ENCODE data around the gene UBL4B.

DNA sequence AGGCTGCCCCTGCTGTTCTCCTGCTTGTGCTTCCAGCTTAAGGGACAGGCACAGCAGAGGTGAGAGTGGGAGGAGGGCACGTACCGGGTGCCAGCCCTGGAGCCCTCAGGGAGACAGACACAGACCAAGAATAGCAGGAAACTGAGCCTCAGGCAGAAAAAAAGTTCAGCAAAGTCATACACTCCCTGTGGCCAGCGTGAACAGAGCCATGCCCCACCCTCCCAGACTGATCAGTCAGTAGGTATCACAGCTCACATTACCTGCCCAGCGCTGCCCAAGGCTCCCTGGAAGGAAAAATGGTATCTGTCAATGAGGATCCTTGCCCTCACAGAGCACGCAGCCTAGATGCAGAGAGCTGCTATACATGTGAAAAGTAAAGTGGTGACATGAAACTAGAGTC lies 1.3 kb downstream of the UBL4B start:
- TF ChIP-seq ZNF664 (tag by site-specific recombination; IDR thresholded peaks at IDR 0.05) = no peak
- TF ChIP-seq, protein P1, sequence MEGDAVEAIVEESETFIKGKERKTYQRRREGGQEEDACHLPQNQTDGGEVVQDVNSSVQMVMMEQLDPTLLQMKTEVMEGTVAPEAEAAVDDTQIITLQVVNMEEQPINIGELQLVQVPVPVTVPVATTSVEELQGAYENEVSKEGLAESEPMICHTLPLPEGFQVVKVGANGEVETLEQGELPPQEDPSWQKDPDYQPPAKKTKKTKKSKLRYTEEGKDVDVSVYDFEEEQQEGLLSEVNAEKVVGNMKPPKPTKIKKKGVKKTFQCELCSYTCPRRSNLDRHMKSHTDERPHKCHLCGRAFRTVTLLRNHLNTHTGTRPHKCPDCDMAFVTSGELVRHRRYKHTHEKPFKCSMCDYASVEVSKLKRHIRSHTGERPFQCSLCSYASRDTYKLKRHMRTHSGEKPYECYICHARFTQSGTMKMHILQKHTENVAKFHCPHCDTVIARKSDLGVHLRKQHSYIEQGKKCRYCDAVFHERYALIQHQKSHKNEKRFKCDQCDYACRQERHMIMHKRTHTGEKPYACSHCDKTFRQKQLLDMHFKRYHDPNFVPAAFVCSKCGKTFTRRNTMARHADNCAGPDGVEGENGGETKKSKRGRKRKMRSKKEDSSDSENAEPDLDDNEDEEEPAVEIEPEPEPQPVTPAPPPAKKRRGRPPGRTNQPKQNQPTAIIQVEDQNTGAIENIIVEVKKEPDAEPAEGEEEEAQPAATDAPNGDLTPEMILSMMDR (tag by site-specific recombination; IDR thresholded peaks at IDR 0.05) = no peak
- TF ChIP-seq ZNF768 (tag by site-specific recombination; IDR thresholded peaks at IDR 0.05) = no peak
- TF ChIP-seq OSR2 (tag by site-specific recombination; IDR thresholded peaks at IDR 0.05) = no peak
- TF ChIP-seq ZNF24 (tag by site-specific recombination; IDR thresholded peaks at IDR 0.05) = no peak
- TF ChIP-seq, protein P2, sequence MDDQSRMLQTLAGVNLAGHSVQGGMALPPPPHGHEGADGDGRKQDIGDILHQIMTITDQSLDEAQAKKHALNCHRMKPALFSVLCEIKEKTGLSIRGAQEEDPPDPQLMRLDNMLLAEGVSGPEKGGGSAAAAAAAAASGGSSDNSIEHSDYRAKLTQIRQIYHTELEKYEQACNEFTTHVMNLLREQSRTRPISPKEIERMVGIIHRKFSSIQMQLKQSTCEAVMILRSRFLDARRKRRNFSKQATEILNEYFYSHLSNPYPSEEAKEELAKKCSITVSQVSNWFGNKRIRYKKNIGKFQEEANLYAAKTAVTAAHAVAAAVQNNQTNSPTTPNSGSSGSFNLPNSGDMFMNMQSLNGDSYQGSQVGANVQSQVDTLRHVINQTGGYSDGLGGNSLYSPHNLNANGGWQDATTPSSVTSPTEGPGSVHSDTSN (CRISPR knock-in tag; IDR thresholded peaks at IDR 0.05) = no peak
- TF ChIP-seq ZBTB17 (tag by site-specific recombination; IDR thresholded peaks at IDR 0.05) = no peak
- no peak for TF ChIP-seq ZBTB20 (tag by site-specific recombination; IDR thresholded peaks at IDR 0.05)
- TF ChIP-seq OVOL3 (tag by site-specific recombination; IDR thresholded peaks at IDR 0.05) = no peak
- no peak for TF ChIP-seq ZNF112 (tag by site-specific recombination; IDR thresholded peaks at IDR 0.05)
- TF ChIP-seq, protein P3, sequence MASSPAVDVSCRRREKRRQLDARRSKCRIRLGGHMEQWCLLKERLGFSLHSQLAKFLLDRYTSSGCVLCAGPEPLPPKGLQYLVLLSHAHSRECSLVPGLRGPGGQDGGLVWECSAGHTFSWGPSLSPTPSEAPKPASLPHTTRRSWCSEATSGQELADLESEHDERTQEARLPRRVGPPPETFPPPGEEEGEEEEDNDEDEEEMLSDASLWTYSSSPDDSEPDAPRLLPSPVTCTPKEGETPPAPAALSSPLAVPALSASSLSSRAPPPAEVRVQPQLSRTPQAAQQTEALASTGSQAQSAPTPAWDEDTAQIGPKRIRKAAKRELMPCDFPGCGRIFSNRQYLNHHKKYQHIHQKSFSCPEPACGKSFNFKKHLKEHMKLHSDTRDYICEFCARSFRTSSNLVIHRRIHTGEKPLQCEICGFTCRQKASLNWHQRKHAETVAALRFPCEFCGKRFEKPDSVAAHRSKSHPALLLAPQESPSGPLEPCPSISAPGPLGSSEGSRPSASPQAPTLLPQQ (tag by site-specific recombination; IDR thresholded peaks at IDR 0.05) = no peak

All from HEK293 (cell line).